ENCODE data around the gene LCN9.
"Not testable (repeated sequence)": the region's sequence is repeated elsewhere in the genome, so short reads cannot be mapped to it uniquely, and the experiment has no call there.

Gene LCN9

GRCh38 chr9:135648494-135649410 lies 14.4 kb upstream of the LCN9 start:
- no peak for DNase-seq

- DNase-seq = no peak
These were observed 13.6 kb upstream of the LCN9 start for GRCh38 chr9:135649508-135649907.

GRCh38 chr9:135650408-135650807 lies 12.7 kb upstream of the LCN9 start:
- no peak for DNase-seq

GRCh38 chr9:135655317-135655716 lies 7.8 kb upstream of the LCN9 start:
- DNase-seq = no peak

GRCh38 chr9:135657416-135657815 lies 5.7 kb upstream of the LCN9 start:
- no peak for DNase-seq

- DNase-seq = no peak
These were observed 3.9 kb upstream of the LCN9 start for GRCh38 chr9:135659252-135659651.

- no peak for DNase-seq
These were observed 2.7 kb upstream of the LCN9 start for GRCh38 chr9:135660407-135660806.

- DNase-seq = no peak
These were observed 1.1 kb upstream of the LCN9 start for GRCh38 chr9:135661816-135662560.

GRCh38 chr9:135663451-135663770 lies 302 bp downstream of the LCN9 start:
- no peak for DNase-seq

GRCh38 chr9:135663857-135664256 lies 748 bp downstream of the LCN9 start:
- DNase-seq = no peak

GRCh38 chr9:135664266-135664665 lies 1.2 kb downstream of the LCN9 start:
- no peak for DNase-seq

- DNase-seq = no peak
These were observed 2.0 kb downstream of the LCN9 start for GRCh38 chr9:135664801-135665794.

- DNase-seq = no peak
These were observed 2.7 kb downstream of the LCN9 start for GRCh38 chr9:135665795-135666189.

GRCh38 chr9:135666534-135667462 lies 3.7 kb downstream of the LCN9 start:
- DNase-seq = no peak

- no peak for DNase-seq
These were observed 4.4 kb downstream of the LCN9 start for GRCh38 chr9:135667463-135668001.

GRCh38 chr9:135669018-135669417 lies 5.9 kb downstream of the LCN9 start:
- not testable (repeated sequence) for DNase-seq

- DNase-seq = no peak
These were observed 6.6 kb downstream of the LCN9 start for GRCh38 chr9:135669616-135670285.

GRCh38 chr9:135670721-135671590 lies 7.8 kb downstream of the LCN9 start:
- no peak for DNase-seq

GRCh38 chr9:135671591-135672041 lies 8.5 kb downstream of the LCN9 start:
- DNase-seq = no peak

- DNase-seq = not testable (repeated sequence)
These were observed 9.7 kb downstream of the LCN9 start for GRCh38 chr9:135672786-135673185.

Data from DMS79 (cell line).